B cell (primary cell): Measurements from ENCODE around the gene LLCFC1. TPM values are rescaled to one million over a fixed set of nuclear protein-coding genes. Genes with fewer than 3 reads are reported as not detected.

ENCODE experiments used
- ATAC-seq: fragments of 200-7000 bp; cut with Tn5 transposase; one replicate; pipeline ENCODE4 v1.10.0; 2021; ENCODE audit warnings: low read depth, mild to moderate bottlenecking, moderate number of reproducible peaks, moderate library complexity
- CTCF ChIA-PET: fragments of 350-600 bp; sonication (Branson Sonifier 250); formaldehyde crosslinking; loops from one replicate; lab custom pipeline; 2021; ENCODE audit warnings: antibody characterized with exemption, inconsistent platforms; lab: Charles Lee
- POLR2A ChIA-PET: fragments of 350-600 bp; sonication (Branson Sonifier 250); formaldehyde crosslinking; loops from one replicate; lab custom pipeline; 2021; ENCODE audit warnings: antibody characterized with exemption; lab: Charles Lee
- DNase-seq: peaks from one replicate; pipeline ENCODE4 v3.0.0; 2013
- H2AFZ ChIP-seq: 2 replicates; pipeline ENCODE4 v1.6.1; 2012; ENCODE audit warnings: mild to moderate bottlenecking, low read depth, low read length; ENCODE audit not compliant: insufficient read depth, poor library complexity, severe bottlenecking
- H3K27ac ChIP-seq, 2 donors: 1 replicate in 1 of 2; 2 replicates in 1 of 2; pipeline ENCODE4 v1.5.1; 2012 to 2013; ENCODE audit warnings: low read length in 2 of 2, mild to moderate bottlenecking in 2 of 2, moderate library complexity in 1 of 2
- H3K27me3 ChIP-seq, 4 experiments: fragments of 200-600 bp in 1 of 4; sonication (generic) in 1 of 4; replicated peaks in 1 of 4; 1 replicate in 2 of 4; 2 replicates in 2 of 4; pipeline versions ENCODE4 v1.6.1 to v1.7.0; 2013 to 2016; ENCODE audit warnings: low read length in 3 of 4, mild to moderate bottlenecking in 2 of 4, mixed read lengths in 1 of 4, moderate library complexity in 1 of 4; ENCODE audit not compliant: insufficient read depth in 4 of 4, control insufficient read depth in 3 of 4; ENCODE audit errors: control extremely low read depth in 1 of 4
- H3K36me3 ChIP-seq, 2 experiments: replicated peaks in 1 of 2; 1 replicate in 1 of 2; 2 replicates in 1 of 2; pipeline versions ENCODE4 v1.6.1 to v1.7.1; 2013; ENCODE audit warnings: low read length in 1 of 2; ENCODE audit not compliant: insufficient read depth in 2 of 2, control insufficient read depth in 1 of 2; ENCODE audit errors: control extremely low read depth in 1 of 2, extremely low read depth in 1 of 2
- H3K4me1 ChIP-seq, 2 donors: fragments of 200-600 bp in 1 of 2; sonication (generic) in 1 of 2; 1 replicate in 1 of 2; 2 replicates in 1 of 2; pipeline versions ENCODE4 v1.5.1 to v1.6.1; 2013 to 2017; ENCODE audit warnings: low read length in 2 of 2; ENCODE audit not compliant: control insufficient read depth in 2 of 2, insufficient read depth in 2 of 2
- H3K4me2 ChIP-seq: replicated peaks from 2 replicates; pipeline ENCODE3; 2012; ENCODE audit warnings: mild to moderate bottlenecking, low read depth, low read length; ENCODE audit not compliant: poor library complexity, severe bottlenecking
- H3K4me3 ChIP-seq, 5 experiments: fragments of 200-600 bp in 1 of 5; sonication (generic) in 1 of 5; 1 replicate in 3 of 5; 2 replicates in 2 of 5; pipeline versions ENCODE4 v1.5.1 to v1.7.0; 2011 to 2016; ENCODE audit warnings: low read length in 4 of 5, mild to moderate bottlenecking in 4 of 5, low read depth in 2 of 5, control low read depth in 1 of 5, moderate library complexity in 1 of 5; ENCODE audit not compliant: insufficient read depth in 1 of 5; ENCODE audit errors: control extremely low read depth in 1 of 5, extremely low read depth in 1 of 5
- H3K79me2 ChIP-seq: fragments of 200-600 bp; sonication (generic); one replicate; pipeline ENCODE4 v1.6.0; 2016; ENCODE audit warnings: low read length; ENCODE audit not compliant: control insufficient read depth, insufficient read depth
- H3K9ac ChIP-seq: fragments of 200-600 bp; sonication (generic); 2 replicates; pipeline ENCODE4 v1.6.1; 2017; ENCODE audit warnings: mild to moderate bottlenecking, low read length, moderate library complexity
- H3K9me3 ChIP-seq, 3 donors: one replicate each; pipeline versions ENCODE4 v1.6.1 to v1.7.1; 2013; ENCODE audit warnings: low read length in 2 of 3; ENCODE audit not compliant: control insufficient read depth in 2 of 3, insufficient read depth in 1 of 3; ENCODE audit errors: control extremely low read depth in 1 of 3
- H4K20me1 ChIP-seq: 2 replicates; pipeline ENCODE4 v1.6.0; 2012; ENCODE audit warnings: mild to moderate bottlenecking, low read length; ENCODE audit not compliant: insufficient read depth, control insufficient read depth, poor library complexity, severe bottlenecking
- H3K27ac Mint-ChIP-seq: one replicate; pipeline ENCODE4 v1.8.0; 2021; ENCODE audit warnings: mixed read lengths
- H3K27me3 Mint-ChIP-seq: one replicate; pipeline ENCODE4 v1.8.0; 2021; ENCODE audit warnings: mixed read lengths
- H3K4me1 Mint-ChIP-seq: one replicate; pipeline ENCODE4 v1.8.0; 2021; ENCODE audit warnings: mixed read lengths
- H3K4me3 Mint-ChIP-seq: one replicate; pipeline ENCODE4 v1.8.0; 2021; ENCODE audit warnings: mixed read lengths
- H3K9me3 Mint-ChIP-seq: one replicate; pipeline ENCODE4 v1.8.0; 2022; ENCODE audit warnings: mixed read lengths; ENCODE audit not compliant: insufficient read depth
- EZH2 ChIP-seq: IDR thresholded peaks from 2 replicates; pipeline ENCODE4 v1.6.1; 2012; ENCODE audit warnings: borderline replicate concordance, low read depth, mild to moderate bottlenecking, moderate library complexity, low read length; ENCODE audit not compliant: insufficient read depth, poor library complexity, severe bottlenecking
- WGBS: methylation state at CpG from one replicate; pipeline ENCODE4 v1.1.5; 2013; ENCODE audit warnings: missing lambda C conversion rate; ENCODE audit not compliant: insufficient coverage; 5-methylcytosine and 5-hydroxymethylcytosine counted together
- intact Hi-C: fragments of 100-400 bp; cut with micrococcal nuclease; formaldehyde crosslinking; loops from one replicate; pipeline ENCODE4 v1.10.0; 2022
- polyA plus RNA-seq: library from polyadenylated mRNA; depleted of rRNA; stranded (reverse); fragments of >200 nt; gene quantifications from 2 replicates; pipeline ENCODE4 v1.2.3, GENCODE V29; 2012
- total RNA-seq, 2 donors: library from RNA; stranded (reverse); fragments of 120-200 nt in 1 of 2; gene quantifications; 1 replicate in 1 of 2; 2 replicates in 1 of 2; pipeline versions ENCODE4 v1.2.3 to v1.2.4, GENCODE V29; 2013 to 2022
- TF ChIP-seq, protein P1 (sequence below): fragments of 200-600 bp; IDR thresholded peaks from one replicate; pipeline ENCODE4 v1.8.0; 2022; ENCODE audit warnings: antibody characterized with exemption, mild to moderate bottlenecking

The LLCFC1 gene
- total and polyA plus RNA-seq, 2 donors (not counting 1 experiment from before 2014, with no cell fraction given): not detected

DNA sequence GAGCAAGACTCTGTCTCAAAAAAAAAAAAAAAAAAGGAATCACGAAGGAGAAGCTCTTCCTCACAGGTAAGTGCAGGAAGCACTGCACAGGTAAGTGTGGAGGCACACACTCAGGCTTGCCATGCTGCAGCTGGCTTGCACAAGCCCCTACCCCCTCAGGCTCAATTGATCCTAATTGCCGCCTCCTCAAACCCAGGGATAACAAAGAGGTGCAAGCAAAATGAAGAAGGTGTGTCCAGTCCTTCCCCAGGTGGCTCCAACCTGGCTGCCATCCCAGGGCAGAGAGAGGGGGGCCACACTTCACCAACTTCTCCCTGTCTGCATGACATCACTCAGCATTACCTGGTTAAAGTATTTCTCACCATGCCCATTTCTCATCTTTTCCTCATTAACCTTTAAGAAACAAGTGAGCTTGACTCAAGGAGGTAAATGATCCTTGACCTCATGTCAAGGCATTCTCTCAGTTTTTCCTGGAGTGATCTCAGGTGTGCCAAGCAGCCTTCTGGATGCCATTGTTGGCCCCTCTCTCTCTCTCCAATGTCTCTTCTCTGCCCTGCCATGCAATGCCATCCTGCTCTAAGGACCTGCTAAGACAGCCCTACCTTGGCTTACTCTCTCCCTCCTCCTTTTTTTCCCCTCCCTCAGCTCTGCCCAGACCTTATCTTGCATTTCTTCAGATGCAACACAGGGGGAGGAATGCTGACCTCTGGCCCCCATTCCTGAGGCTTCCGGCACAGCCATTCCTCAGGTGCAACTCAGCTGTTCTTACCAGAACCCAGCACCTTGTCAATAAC is 40.7 kb upstream of the LLCFC1 start:
- Mint-ChIP-seq H3K4me1 (no peaks in the 10 kb centered on the region), H3K4me3 (no peak overlapping the region), H3K27ac (no peak overlapping the region), H3K27me3 (peaks cover 40% of the 10 kb centered on the region), H3K9me3 (no peaks in the 10 kb centered on the region)
- Histone ChIP-seq H3K27me3 (peaks cover 0 to 6% (median 2%) of the 10 kb centered on the region in 4 experiments), H4K20me1 (no peaks in the 10 kb centered on the region), H3K9me3 (no peaks in the 10 kb centered on the region), H3K9ac (no peak overlapping the region), H3K27ac (no peak overlapping the region), H3K36me3 (no peaks in the 10 kb centered on the region), H3K4me3 (no peak overlapping the region), H3K4me2 (no peak overlapping the region), H3K79me2 (no peaks in the 10 kb centered on the region), H3K4me1 (no peaks in the 10 kb centered on the region), H2AFZ (no peak overlapping the region)
- TF ChIP-seq EZH2: no peak
- TF ChIP-seq, protein P1, sequence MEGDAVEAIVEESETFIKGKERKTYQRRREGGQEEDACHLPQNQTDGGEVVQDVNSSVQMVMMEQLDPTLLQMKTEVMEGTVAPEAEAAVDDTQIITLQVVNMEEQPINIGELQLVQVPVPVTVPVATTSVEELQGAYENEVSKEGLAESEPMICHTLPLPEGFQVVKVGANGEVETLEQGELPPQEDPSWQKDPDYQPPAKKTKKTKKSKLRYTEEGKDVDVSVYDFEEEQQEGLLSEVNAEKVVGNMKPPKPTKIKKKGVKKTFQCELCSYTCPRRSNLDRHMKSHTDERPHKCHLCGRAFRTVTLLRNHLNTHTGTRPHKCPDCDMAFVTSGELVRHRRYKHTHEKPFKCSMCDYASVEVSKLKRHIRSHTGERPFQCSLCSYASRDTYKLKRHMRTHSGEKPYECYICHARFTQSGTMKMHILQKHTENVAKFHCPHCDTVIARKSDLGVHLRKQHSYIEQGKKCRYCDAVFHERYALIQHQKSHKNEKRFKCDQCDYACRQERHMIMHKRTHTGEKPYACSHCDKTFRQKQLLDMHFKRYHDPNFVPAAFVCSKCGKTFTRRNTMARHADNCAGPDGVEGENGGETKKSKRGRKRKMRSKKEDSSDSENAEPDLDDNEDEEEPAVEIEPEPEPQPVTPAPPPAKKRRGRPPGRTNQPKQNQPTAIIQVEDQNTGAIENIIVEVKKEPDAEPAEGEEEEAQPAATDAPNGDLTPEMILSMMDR: no peak
- no peak for ATAC-seq
- DNase-seq: no peak
- intact Hi-C loops: no loop called here
- CTCF ChIA-PET: interaction anchor here (0.8 to 1.0 kb wide), 3 partner anchors 17 to 317 kb away, joined by 3 to 6 read pairs (median 3); no protein-coding TSS in a partner anchor
- 100% methylated on average over 1 of the region's 3 CpGs for WGBS
- POLR2A ChIA-PET: no interaction called here

DNA sequence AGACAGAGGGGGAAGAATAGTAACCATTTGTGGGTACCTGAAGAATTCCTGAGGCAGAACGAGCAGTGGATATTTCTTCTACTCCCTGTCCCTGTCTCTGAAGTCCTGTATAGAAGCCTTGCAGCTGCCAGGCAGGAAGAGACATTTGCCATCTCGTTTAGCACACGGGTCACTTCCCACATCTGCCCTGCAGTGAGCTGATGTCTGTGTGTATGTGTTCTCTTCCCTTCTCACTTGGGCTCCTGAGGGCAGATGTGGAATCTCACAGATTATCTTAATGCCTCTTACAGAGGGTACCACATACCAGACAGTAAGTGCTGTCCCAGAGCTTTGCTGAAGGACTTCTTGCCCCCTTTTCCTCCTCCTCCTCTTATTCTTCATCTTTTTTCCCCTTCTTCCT is 39.6 kb upstream of the LLCFC1 start:
- Mint-ChIP-seq H3K27ac (no peak overlapping the region), H3K4me1 (no peaks in the 10 kb centered on the region), H3K4me3 (no peak overlapping the region), H3K27me3 (peaks cover 38% of the 10 kb centered on the region), H3K9me3 (no peaks in the 10 kb centered on the region)
- Histone ChIP-seq H3K4me3 (no peak overlapping the region), H3K9ac (no peak overlapping the region), H3K27ac (no peak overlapping the region), H3K9me3 (peaks cover 0 to 5% (median 0%) of the 10 kb centered on the region in 3 donors), H3K4me1 (no peaks in the 10 kb centered on the region), H4K20me1 (no peaks in the 10 kb centered on the region), H3K79me2 (no peaks in the 10 kb centered on the region), H3K4me2 (no peak overlapping the region), H2AFZ (no peak overlapping the region), H3K36me3 (no peaks in the 10 kb centered on the region), H3K27me3 (peaks cover 0 to 6% (median 2%) of the 10 kb centered on the region in 4 experiments)
- 50% methylated on average over 1 of the region's 3 CpGs for WGBS
- ChIA-PET CTCF (interaction anchor here (1.0 to 2.4 kb wide), 3 partner anchors 11 to 109 kb away, joined by 3 to 7 read pairs (median 3); no protein-coding TSS in a partner anchor), POLR2A (no interaction called here)
- DNase-seq: no peak
- no peak for TF ChIP-seq EZH2
- no peak for ATAC-seq
- intact Hi-C loops: no loop called here
